ENCODE measurements around the gene LUZP1.

Gene LUZP1

DNA sequence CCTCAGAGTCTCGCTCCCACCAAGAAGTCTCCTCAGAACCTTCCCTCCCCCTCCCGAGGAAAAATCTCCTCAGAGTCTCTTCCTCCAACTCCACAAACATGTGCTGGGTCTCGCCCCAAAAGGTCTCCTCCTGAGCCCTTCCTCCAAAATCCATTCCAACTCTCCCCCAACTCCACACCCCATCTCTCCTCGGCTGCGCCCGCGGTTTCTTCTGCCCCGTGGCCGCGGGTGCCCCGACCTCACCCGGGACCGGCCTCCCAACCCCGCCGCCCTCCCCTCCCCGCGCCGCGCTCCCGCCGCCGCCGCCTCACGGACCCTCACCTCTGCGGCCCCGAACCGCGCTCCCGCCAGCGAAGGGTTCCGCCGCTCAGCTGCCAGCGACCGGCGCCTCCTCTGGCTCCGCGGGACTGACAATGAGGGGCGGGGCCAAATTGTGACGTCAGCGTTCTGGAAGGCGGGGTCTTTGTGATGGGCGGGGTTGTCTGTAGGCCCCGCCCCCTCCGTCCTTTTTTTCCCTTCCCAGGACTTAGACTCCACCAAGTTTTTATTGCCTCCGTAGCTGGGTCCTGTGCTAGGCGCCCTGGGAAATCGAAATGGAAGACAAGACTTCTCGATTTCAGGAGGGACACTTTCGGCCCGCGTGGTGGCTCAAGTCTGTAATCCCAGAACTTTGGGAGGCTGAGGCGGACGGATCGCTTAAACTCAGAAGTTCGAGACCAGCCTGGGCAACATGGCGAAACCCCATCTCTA lies at the start of gene LUZP1:
LUZP1 (minus strand) TSS at position 412 of the 750 bp plus-strand sequence.
- peak; percentile 94 for DNase-seq (ENCODE audit: low read depth in 2 of 2)
- peak within 1 kb of the TSS; percentile 82 for H3K4me3 ChIP-seq (replicated peaks in 1 of 2; ENCODE audit: low read depth in 2 of 2, low read length in 2 of 2)
- TF ChIP-seq, protein P1, sequence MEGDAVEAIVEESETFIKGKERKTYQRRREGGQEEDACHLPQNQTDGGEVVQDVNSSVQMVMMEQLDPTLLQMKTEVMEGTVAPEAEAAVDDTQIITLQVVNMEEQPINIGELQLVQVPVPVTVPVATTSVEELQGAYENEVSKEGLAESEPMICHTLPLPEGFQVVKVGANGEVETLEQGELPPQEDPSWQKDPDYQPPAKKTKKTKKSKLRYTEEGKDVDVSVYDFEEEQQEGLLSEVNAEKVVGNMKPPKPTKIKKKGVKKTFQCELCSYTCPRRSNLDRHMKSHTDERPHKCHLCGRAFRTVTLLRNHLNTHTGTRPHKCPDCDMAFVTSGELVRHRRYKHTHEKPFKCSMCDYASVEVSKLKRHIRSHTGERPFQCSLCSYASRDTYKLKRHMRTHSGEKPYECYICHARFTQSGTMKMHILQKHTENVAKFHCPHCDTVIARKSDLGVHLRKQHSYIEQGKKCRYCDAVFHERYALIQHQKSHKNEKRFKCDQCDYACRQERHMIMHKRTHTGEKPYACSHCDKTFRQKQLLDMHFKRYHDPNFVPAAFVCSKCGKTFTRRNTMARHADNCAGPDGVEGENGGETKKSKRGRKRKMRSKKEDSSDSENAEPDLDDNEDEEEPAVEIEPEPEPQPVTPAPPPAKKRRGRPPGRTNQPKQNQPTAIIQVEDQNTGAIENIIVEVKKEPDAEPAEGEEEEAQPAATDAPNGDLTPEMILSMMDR (IDR thresholded peaks at IDR 0.05; ENCODE audit: low read depth, low read length): no peak

DNA sequence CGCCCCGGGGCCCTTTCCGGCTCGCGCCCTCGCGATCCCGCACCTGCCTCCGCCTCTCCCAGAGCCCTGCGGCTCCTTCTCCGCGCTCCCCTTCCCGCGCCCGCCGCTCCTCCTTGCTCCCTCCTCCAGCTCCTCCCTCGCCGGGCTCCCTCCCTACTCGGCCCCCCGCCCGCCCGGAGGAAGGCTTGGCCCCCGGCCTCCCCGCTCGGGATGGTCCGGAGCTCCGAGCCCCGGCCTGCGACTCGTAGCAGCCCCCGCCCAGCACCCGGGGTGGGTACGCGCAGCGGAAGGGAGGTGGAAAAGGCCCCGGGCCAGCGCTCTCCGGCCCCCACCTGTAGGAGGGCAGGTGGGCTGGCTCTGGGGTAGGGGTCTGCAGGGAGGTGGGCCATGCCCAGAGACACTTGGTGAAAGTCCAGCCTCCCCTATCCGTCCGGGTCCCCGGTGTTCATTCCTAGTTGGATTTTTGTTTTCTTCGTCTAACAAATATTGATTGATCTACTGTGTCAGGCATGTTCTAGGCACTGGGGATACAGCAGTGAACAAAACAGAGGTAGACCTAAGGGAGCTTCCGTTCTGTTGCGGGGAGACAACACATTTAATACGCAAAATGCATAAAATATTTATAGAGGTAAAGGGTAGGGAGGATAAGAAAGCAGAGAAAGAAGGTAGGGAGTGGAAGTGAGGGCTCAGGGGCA lies 48.9 kb upstream of the LUZP1 start, which contains the start of gene HTR1D:
HTR1D (minus strand) TSS at position 82 of the 695 bp plus-strand sequence. CDS start 23,283 bp downstream, outside the sequence.
- DNase-seq (ENCODE audit: low read depth in 2 of 2): no peak
- H3K4me3 ChIP-seq (replicated peaks in 1 of 2; ENCODE audit: low read depth in 2 of 2, low read length in 2 of 2): peak within 1 kb of the TSS; percentile 26 to 33
- TF ChIP-seq, protein P1 (IDR thresholded peaks at IDR 0.05; ENCODE audit: low read depth, low read length): no peak

DNA sequence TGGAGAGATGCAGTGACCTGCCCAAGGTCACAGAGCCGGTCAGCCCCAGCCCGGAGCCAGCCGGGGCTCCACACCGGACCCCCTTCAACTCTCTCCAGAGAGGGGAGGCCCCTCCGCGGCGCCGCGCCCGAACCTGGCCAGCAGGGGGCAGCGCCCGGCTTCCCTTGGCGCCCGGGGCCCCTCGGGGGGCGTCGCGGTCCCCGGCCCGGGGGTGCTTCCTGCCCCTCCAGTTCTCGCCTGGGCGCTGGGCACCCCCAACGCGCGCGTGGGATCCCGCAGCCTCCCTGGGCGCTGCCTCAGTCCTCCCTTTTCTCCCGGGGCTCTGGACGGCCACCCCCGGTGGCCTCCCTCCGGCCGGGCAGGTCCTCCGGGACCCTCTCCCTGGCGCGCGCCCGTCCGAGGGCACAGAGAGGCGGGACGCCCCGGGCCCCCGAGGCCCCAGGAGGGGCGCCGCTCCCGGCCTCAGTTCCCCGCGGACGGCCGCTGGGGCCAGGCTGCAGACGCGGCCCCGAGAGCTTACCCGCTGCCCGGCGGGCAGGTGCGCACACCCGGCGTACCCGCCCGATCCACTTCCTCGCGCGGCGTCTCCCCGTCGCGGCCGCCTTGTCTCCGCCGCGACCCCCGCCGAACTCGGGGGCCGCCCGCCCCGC lies 48.2 kb upstream of the LUZP1 start:
- DNase-seq (ENCODE audit: low read depth in 2 of 2): no peak
- peak overlapping the region; percentile 26 to 33 for H3K4me3 ChIP-seq (replicated peaks in 1 of 2; ENCODE audit: low read depth in 2 of 2, low read length in 2 of 2)
- TF ChIP-seq, protein P1 (IDR thresholded peaks at IDR 0.05; ENCODE audit: low read depth, low read length): peak; percentile 17

DNA sequence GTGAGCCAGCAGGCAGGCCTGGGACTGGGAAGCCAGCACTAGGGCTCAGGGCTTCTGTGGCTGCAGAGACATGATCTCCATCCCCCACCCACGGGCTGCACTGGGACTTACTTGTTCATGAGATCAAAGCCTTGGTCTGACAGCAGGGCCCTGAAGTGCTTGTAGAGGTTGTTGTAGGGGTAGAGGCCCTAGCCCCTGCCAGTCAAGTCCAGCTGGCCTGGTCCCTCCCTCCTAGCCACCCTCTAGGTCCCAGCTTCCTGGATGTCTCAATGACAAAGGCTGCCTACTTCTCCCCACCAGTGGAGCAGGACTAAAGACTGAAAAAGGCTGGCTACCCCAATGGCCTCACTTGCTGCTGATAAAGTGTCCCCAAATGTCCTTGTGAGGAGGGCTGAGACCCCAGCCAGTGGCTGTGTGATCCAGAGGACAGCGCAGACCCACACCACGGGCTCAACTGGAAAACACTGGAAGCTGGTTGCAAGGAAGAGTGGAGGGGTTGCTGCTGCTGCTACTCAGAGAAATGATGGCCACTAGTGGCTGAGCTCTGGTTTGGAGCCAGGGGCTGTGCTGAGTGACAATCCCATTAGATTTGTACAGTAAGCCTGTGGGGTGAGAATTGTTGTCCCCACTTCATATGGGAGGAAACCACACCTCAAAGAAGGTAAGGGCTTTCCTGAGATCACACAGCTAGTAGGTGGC lies 47.2 kb upstream of the LUZP1 start:
- DNase-seq (ENCODE audit: low read depth in 2 of 2): no peak
- TF ChIP-seq, protein P1 (IDR thresholded peaks at IDR 0.05; ENCODE audit: low read depth, low read length): no peak
- no peak overlapping the region for H3K4me3 ChIP-seq (replicated peaks in 1 of 2; ENCODE audit: low read depth in 2 of 2, low read length in 2 of 2)

DNA sequence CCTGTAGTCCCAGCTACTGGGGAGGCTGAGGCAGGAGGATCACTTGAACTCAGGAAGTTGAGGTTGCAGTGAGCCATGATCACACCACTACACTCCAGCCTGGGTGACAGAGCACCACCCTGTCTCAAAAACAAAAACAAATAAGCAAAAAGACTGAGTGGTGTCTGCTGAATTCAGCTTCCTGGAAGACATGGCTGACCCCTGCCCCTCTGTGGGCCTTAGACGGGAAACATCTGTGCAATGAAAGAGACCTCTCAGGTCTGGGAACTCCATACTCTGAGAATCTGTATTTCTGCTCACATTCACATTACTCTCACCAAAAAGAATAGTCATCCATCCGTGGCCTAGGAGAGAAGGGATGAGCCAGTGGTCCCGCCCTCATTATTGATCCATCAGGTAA lies 46.6 kb upstream of the LUZP1 start:
- H3K4me3 ChIP-seq (replicated peaks in 1 of 2; ENCODE audit: low read depth in 2 of 2, low read length in 2 of 2): no peak overlapping the region
- no peak for DNase-seq (ENCODE audit: low read depth in 2 of 2)
- TF ChIP-seq, protein P1 (IDR thresholded peaks at IDR 0.05; ENCODE audit: low read depth, low read length): no peak

DNA sequence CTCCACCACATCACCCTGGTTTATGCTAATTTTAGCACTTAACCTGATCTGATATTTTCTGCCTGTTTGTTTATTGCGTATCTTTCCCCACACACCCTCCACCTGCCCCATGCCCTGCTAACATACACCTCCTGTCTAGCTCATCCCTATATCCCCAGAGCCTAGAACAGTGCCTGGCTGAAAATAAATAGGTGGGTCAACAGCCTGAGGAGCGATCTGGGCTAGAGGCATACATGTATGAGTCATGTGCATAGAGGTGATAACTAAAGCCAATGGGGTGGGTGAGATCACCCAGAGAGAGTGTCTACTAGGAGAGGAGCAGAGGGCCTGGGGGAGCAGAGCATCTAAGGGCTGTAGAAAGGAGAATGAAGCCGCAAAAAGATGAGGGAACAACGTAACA lies 46.0 kb upstream of the LUZP1 start:
- TF ChIP-seq, protein P1 (IDR thresholded peaks at IDR 0.05; ENCODE audit: low read depth, low read length): no peak
- DNase-seq (ENCODE audit: low read depth in 2 of 2): no peak
- no peak overlapping the region for H3K4me3 ChIP-seq (replicated peaks in 1 of 2; ENCODE audit: low read depth in 2 of 2, low read length in 2 of 2)
